B cell (primary cell): ENCODE results near the gene EVA1A. TPM values are rescaled to one million over a fixed set of nuclear protein-coding genes. Genes with fewer than 3 reads are reported as not detected.

ENCODE experiments used
- ATAC-seq: fragments of 200-7000 bp; cut with Tn5 transposase; one replicate; pipeline ENCODE4 v1.10.0; 2021; ENCODE audit warnings: low read depth, mild to moderate bottlenecking, moderate number of reproducible peaks, moderate library complexity
- CTCF ChIA-PET: fragments of 350-600 bp; sonication (Branson Sonifier 250); formaldehyde crosslinking; loops from one replicate; lab custom pipeline; 2021; ENCODE audit warnings: antibody characterized with exemption, inconsistent platforms; lab: Charles Lee
- POLR2A ChIA-PET: fragments of 350-600 bp; sonication (Branson Sonifier 250); formaldehyde crosslinking; loops from one replicate; lab custom pipeline; 2021; ENCODE audit warnings: antibody characterized with exemption; lab: Charles Lee
- DNase-seq: peaks from one replicate; pipeline ENCODE4 v3.0.0; 2013
- H2AFZ ChIP-seq: 2 replicates; pipeline ENCODE4 v1.6.1; 2012; ENCODE audit warnings: mild to moderate bottlenecking, low read depth, low read length; ENCODE audit not compliant: insufficient read depth, poor library complexity, severe bottlenecking
- H3K27ac ChIP-seq, 2 donors: 1 replicate in 1 of 2; 2 replicates in 1 of 2; pipeline ENCODE4 v1.5.1; 2012 to 2013; ENCODE audit warnings: low read length in 2 of 2, mild to moderate bottlenecking in 2 of 2, moderate library complexity in 1 of 2
- H3K27me3 ChIP-seq, 4 experiments: fragments of 200-600 bp in 1 of 4; sonication (generic) in 1 of 4; replicated peaks in 1 of 4; 1 replicate in 2 of 4; 2 replicates in 2 of 4; pipeline versions ENCODE4 v1.6.1 to v1.7.0; 2013 to 2016; ENCODE audit warnings: low read length in 3 of 4, mild to moderate bottlenecking in 2 of 4, mixed read lengths in 1 of 4, moderate library complexity in 1 of 4; ENCODE audit not compliant: insufficient read depth in 4 of 4, control insufficient read depth in 3 of 4; ENCODE audit errors: control extremely low read depth in 1 of 4
- H3K36me3 ChIP-seq, 2 experiments: replicated peaks in 1 of 2; 1 replicate in 1 of 2; 2 replicates in 1 of 2; pipeline versions ENCODE4 v1.6.1 to v1.7.1; 2013; ENCODE audit warnings: low read length in 1 of 2; ENCODE audit not compliant: insufficient read depth in 2 of 2, control insufficient read depth in 1 of 2; ENCODE audit errors: control extremely low read depth in 1 of 2, extremely low read depth in 1 of 2
- H3K4me1 ChIP-seq, 2 donors: fragments of 200-600 bp in 1 of 2; sonication (generic) in 1 of 2; 1 replicate in 1 of 2; 2 replicates in 1 of 2; pipeline versions ENCODE4 v1.5.1 to v1.6.1; 2013 to 2017; ENCODE audit warnings: low read length in 2 of 2; ENCODE audit not compliant: control insufficient read depth in 2 of 2, insufficient read depth in 2 of 2
- H3K4me2 ChIP-seq: replicated peaks from 2 replicates; pipeline ENCODE3; 2012; ENCODE audit warnings: mild to moderate bottlenecking, low read depth, low read length; ENCODE audit not compliant: poor library complexity, severe bottlenecking
- H3K4me3 ChIP-seq, 5 experiments: fragments of 200-600 bp in 1 of 5; sonication (generic) in 1 of 5; 1 replicate in 3 of 5; 2 replicates in 2 of 5; pipeline versions ENCODE4 v1.5.1 to v1.7.0; 2011 to 2016; ENCODE audit warnings: low read length in 4 of 5, mild to moderate bottlenecking in 4 of 5, low read depth in 2 of 5, control low read depth in 1 of 5, moderate library complexity in 1 of 5; ENCODE audit not compliant: insufficient read depth in 1 of 5; ENCODE audit errors: control extremely low read depth in 1 of 5, extremely low read depth in 1 of 5
- H3K79me2 ChIP-seq: fragments of 200-600 bp; sonication (generic); one replicate; pipeline ENCODE4 v1.6.0; 2016; ENCODE audit warnings: low read length; ENCODE audit not compliant: control insufficient read depth, insufficient read depth
- H3K9ac ChIP-seq: fragments of 200-600 bp; sonication (generic); 2 replicates; pipeline ENCODE4 v1.6.1; 2017; ENCODE audit warnings: mild to moderate bottlenecking, low read length, moderate library complexity
- H3K9me3 ChIP-seq, 3 donors: one replicate each; pipeline versions ENCODE4 v1.6.1 to v1.7.1; 2013; ENCODE audit warnings: low read length in 2 of 3; ENCODE audit not compliant: control insufficient read depth in 2 of 3, insufficient read depth in 1 of 3; ENCODE audit errors: control extremely low read depth in 1 of 3
- H4K20me1 ChIP-seq: 2 replicates; pipeline ENCODE4 v1.6.0; 2012; ENCODE audit warnings: mild to moderate bottlenecking, low read length; ENCODE audit not compliant: insufficient read depth, control insufficient read depth, poor library complexity, severe bottlenecking
- H3K27ac Mint-ChIP-seq: one replicate; pipeline ENCODE4 v1.8.0; 2021; ENCODE audit warnings: mixed read lengths
- H3K27me3 Mint-ChIP-seq: one replicate; pipeline ENCODE4 v1.8.0; 2021; ENCODE audit warnings: mixed read lengths
- H3K4me1 Mint-ChIP-seq: one replicate; pipeline ENCODE4 v1.8.0; 2021; ENCODE audit warnings: mixed read lengths
- H3K4me3 Mint-ChIP-seq: one replicate; pipeline ENCODE4 v1.8.0; 2021; ENCODE audit warnings: mixed read lengths
- H3K9me3 Mint-ChIP-seq: one replicate; pipeline ENCODE4 v1.8.0; 2022; ENCODE audit warnings: mixed read lengths; ENCODE audit not compliant: insufficient read depth
- CTCF ChIP-seq: fragments of 200-600 bp; IDR thresholded peaks from one replicate; pipeline ENCODE4 v1.8.0; 2022; ENCODE audit warnings: antibody characterized with exemption, mild to moderate bottlenecking
- EZH2 ChIP-seq: IDR thresholded peaks from 2 replicates; pipeline ENCODE4 v1.6.1; 2012; ENCODE audit warnings: borderline replicate concordance, low read depth, mild to moderate bottlenecking, moderate library complexity, low read length; ENCODE audit not compliant: insufficient read depth, poor library complexity, severe bottlenecking
- WGBS: methylation state at CpG from one replicate; pipeline ENCODE4 v1.1.5; 2013; ENCODE audit warnings: missing lambda C conversion rate; ENCODE audit not compliant: insufficient coverage; 5-methylcytosine and 5-hydroxymethylcytosine counted together
- intact Hi-C: fragments of 100-400 bp; cut with micrococcal nuclease; formaldehyde crosslinking; loops from one replicate; pipeline ENCODE4 v1.10.0; 2022
- polyA plus RNA-seq: library from polyadenylated mRNA; depleted of rRNA; stranded (reverse); fragments of >200 nt; gene quantifications from 2 replicates; pipeline ENCODE4 v1.2.3, GENCODE V29; 2012
- total RNA-seq, 2 donors: library from RNA; stranded (reverse); fragments of 120-200 nt in 1 of 2; gene quantifications; 1 replicate in 1 of 2; 2 replicates in 1 of 2; pipeline versions ENCODE4 v1.2.3 to v1.2.4, GENCODE V29; 2013 to 2022

Gene EVA1A
- total and polyA plus RNA-seq, 2 donors (not counting 1 experiment from before 2014, with no cell fraction given): not detected

GRCh38 chr2:75579186-75579585 lies 18.4 kb upstream of the EVA1A start:
- peaks cover 0 to 6% (median 0%) of the 10 kb centered on the region in 3 donors for H3K9me3 ChIP-seq
- ChIA-PET CTCF (no interaction called here), POLR2A (no interaction called here)
- peaks cover 0 to 6% (median 3%) of the 10 kb centered on the region in 4 experiments for H3K27me3 ChIP-seq
- no peaks in the 10 kb centered on the region for H3K79me2 ChIP-seq
- TF ChIP-seq CTCF (no peak), EZH2 (no peak)
- Mint-ChIP-seq H3K27ac (no peak overlapping the region), H3K4me1 (no peaks in the 10 kb centered on the region), H3K9me3 (no peaks in the 10 kb centered on the region), H3K4me3 (no peak overlapping the region), H3K27me3 (peaks cover 22% of the 10 kb centered on the region)
- no peak overlapping the region for H3K9ac ChIP-seq
- H3K27ac ChIP-seq: no peak overlapping the region
- intact Hi-C loops: no loop called here
- H3K4me3 ChIP-seq: no peak overlapping the region
- H4K20me1 ChIP-seq: no peaks in the 10 kb centered on the region
- no peak overlapping the region for H2AFZ ChIP-seq
- H3K4me1 ChIP-seq: no peaks in the 10 kb centered on the region
- no peaks in the 10 kb centered on the region for H3K36me3 ChIP-seq
- DNase-seq (no peak), ATAC-seq (no peak)
- H3K4me2 ChIP-seq: no peak overlapping the region

GRCh38 chr2:75577280-75577679 lies 16.5 kb upstream of the EVA1A start:
- Histone ChIP-seq H3K9me3 (peaks cover 0 to 6% (median 0%) of the 10 kb centered on the region in 3 donors), H3K4me2 (no peak overlapping the region), H3K27ac (no peak overlapping the region), H3K79me2 (no peaks in the 10 kb centered on the region), H3K4me3 (no peak overlapping the region), H3K36me3 (no peaks in the 10 kb centered on the region), H4K20me1 (no peaks in the 10 kb centered on the region), H3K27me3 (peaks cover 0 to 9% (median 1%) of the 10 kb centered on the region in 4 experiments), H3K9ac (no peak overlapping the region), H3K4me1 (no peaks in the 10 kb centered on the region), H2AFZ (no peak overlapping the region)
- no peak for TF ChIP-seq CTCF
- H3K27ac Mint-ChIP-seq: no peak overlapping the region
- intact Hi-C loops: no loop called here
- WGBS: no CpG with 5 or more reads among the region's 1 CpG
- H3K27me3 Mint-ChIP-seq: peaks cover 23% of the 10 kb centered on the region
- CTCF ChIA-PET: no interaction called here
- H3K4me3 Mint-ChIP-seq: no peak overlapping the region
- POLR2A ChIA-PET: no interaction called here
- H3K4me1 Mint-ChIP-seq: no peaks in the 10 kb centered on the region
- ATAC-seq: no peak
- DNase-seq: no peak
- no peaks in the 10 kb centered on the region for H3K9me3 Mint-ChIP-seq
